ENCODE results near the gene NADK. TPM values are rescaled to one million over a fixed set of nuclear protein-coding genes. Genes with fewer than 3 reads are reported as not detected.

The NADK gene
- total RNA-seq, 2 donors from 2014 or later, result 26.5 to 51.5 TPM

DNA sequence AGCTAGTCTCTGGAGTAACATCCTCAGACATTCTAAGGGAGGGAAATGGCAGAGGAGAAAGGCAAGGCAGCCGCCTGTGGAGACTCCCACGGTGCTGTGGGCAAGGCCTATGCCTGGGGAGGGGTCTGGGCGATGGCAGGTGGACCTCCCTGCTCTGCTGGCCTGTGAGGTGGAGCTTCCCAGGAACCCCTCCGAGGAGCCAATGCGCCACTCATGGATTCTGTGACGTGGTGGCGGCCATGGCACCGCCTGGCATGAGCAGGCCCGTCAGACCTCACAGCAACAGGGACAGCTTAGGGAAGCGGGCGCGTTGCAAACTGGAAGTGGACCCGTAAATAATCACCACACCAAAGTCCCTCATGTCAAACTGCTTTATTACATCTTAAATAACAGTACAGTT lies 6.7 kb upstream of the NADK start:
- TF ChIP-seq, protein P1, sequence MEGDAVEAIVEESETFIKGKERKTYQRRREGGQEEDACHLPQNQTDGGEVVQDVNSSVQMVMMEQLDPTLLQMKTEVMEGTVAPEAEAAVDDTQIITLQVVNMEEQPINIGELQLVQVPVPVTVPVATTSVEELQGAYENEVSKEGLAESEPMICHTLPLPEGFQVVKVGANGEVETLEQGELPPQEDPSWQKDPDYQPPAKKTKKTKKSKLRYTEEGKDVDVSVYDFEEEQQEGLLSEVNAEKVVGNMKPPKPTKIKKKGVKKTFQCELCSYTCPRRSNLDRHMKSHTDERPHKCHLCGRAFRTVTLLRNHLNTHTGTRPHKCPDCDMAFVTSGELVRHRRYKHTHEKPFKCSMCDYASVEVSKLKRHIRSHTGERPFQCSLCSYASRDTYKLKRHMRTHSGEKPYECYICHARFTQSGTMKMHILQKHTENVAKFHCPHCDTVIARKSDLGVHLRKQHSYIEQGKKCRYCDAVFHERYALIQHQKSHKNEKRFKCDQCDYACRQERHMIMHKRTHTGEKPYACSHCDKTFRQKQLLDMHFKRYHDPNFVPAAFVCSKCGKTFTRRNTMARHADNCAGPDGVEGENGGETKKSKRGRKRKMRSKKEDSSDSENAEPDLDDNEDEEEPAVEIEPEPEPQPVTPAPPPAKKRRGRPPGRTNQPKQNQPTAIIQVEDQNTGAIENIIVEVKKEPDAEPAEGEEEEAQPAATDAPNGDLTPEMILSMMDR (IDR thresholded peaks at IDR 0.05), result no peak
- DNase-seq (ENCODE audit: low spot score), result no peak
- Histone ChIP-seq H3K4me1 (peaks cover 0 to 52% of the 10 kb centered on the region in 2 donors), H3K27ac (no peak overlapping the region), H3K9me3 (no peaks in the 10 kb centered on the region), H3K36me3 (peaks cover 51% of the 10 kb centered on the region), H3K4me3 (no peak overlapping the region), H3K27me3 (no peaks in the 10 kb centered on the region)

GRCh38 chr1:1783320-1783719 lies 5.0 kb upstream of the NADK start:
- Histone ChIP-seq H3K4me1 (peaks cover 0 to 58% of the 10 kb centered on the region in 2 donors), H3K9me3 (no peaks in the 10 kb centered on the region), H3K27me3 (no peaks in the 10 kb centered on the region), H3K27ac (peak overlapping the region; percentile 69 to 76), H3K4me3 (no peak overlapping the region), H3K36me3 (peaks cover 35% of the 10 kb centered on the region)
- DNase-seq (ENCODE audit: low spot score), result no peak
- TF ChIP-seq, protein P1 (IDR thresholded peaks at IDR 0.05), result no peak

GRCh38 chr1:1782399-1783221 lies 4.3 kb upstream of the NADK start:
- peaks cover 29% of the 10 kb centered on the region for H3K36me3 ChIP-seq
- peak overlapping the region; percentile 69 to 76 for H3K27ac ChIP-seq
- DNase-seq (ENCODE audit: low spot score), result peak; percentile 88
- peak overlapping the region; percentile 2 to 27 for H3K4me3 ChIP-seq
- H3K4me1 ChIP-seq, result peaks cover 0 to 51% of the 10 kb centered on the region in 2 donors
- no peaks in the 10 kb centered on the region for H3K27me3 ChIP-seq
- no peaks in the 10 kb centered on the region for H3K9me3 ChIP-seq
- TF ChIP-seq, protein P1 (IDR thresholded peaks at IDR 0.05), result no peak

DNA sequence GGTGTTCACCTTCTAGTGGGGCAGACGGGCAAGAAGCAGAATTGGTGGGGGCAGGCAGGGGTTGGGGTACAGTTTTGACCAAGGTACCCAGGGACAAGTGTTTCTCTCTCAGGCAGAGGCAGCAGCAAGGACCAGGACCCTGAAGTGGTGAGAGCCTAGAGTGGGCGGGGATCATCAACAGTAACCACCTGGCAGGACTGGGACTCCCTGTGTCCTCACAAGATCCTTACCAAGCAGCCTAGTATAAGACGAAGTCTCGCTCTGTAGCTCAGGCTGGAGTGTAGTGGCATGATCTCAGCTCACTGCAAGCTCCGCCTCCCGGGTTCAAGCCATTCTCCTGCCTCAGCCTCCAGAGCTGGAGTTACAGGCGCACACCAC lies 3.2 kb upstream of the NADK start:
- Histone ChIP-seq H3K36me3 (peaks cover 19% of the 10 kb centered on the region), H3K27ac (peak overlapping the region; percentile 69 to 76), H3K4me3 (no peak overlapping the region), H3K9me3 (no peaks in the 10 kb centered on the region), H3K4me1 (peaks cover 0 to 61% of the 10 kb centered on the region in 2 donors), H3K27me3 (no peaks in the 10 kb centered on the region)
- no peak for DNase-seq (ENCODE audit: low spot score)
- TF ChIP-seq, protein P1 (IDR thresholded peaks at IDR 0.05), result no peak

GRCh38 chr1:1780598-1781525 lies 2.6 kb upstream of the NADK start:
- no peaks in the 10 kb centered on the region for H3K9me3 ChIP-seq
- TF ChIP-seq, protein P1 (IDR thresholded peaks at IDR 0.05), result no peak
- peak overlapping the region; percentile 49 to 56 for H3K27ac ChIP-seq
- peaks cover 13% of the 10 kb centered on the region for H3K36me3 ChIP-seq
- H3K4me1 ChIP-seq, result peaks cover 0 to 68% of the 10 kb centered on the region in 2 donors
- no peak overlapping the region for H3K4me3 ChIP-seq
- DNase-seq (ENCODE audit: low spot score), result no peak
- no peaks in the 10 kb centered on the region for H3K27me3 ChIP-seq

All from right atrium auricular region (tissue), 2 donors.